Lung (tissue), 12 donors: ENCODE results near the gene ZNF276. TPM values are rescaled to one million over a fixed set of nuclear protein-coding genes. Genes with fewer than 3 reads are reported as not detected.

Experiments used
- ATAC-seq: fragments of 200-7000 bp; cut with Tn5 transposase; one replicate; pipeline ENCODE4 v1.9.1; 2020; ENCODE audit warnings: moderate number of reproducible peaks; ENCODE audit not compliant: insufficient read depth, low FRiP score
- DNase-seq, 3 donors: peaks; one replicate each; pipeline ENCODE4 v3.0.0-alpha.2; 2013 to 2017
- H3K27ac ChIP-seq, 2 donors: one replicate each; pipeline ENCODE4 v1.5.1; 2013; ENCODE audit warnings: mild to moderate bottlenecking in 2 of 2, moderate library complexity in 2 of 2, control low read depth in 1 of 2, inconsistent platforms in 1 of 2, low read depth in 1 of 2, low read length in 1 of 2
- H3K27me3 ChIP-seq, 3 donors: one replicate each; pipeline ENCODE4 v1.5.1; 2013; ENCODE audit warnings: low read length in 2 of 3; ENCODE audit not compliant: control insufficient read depth in 3 of 3, insufficient read depth in 3 of 3
- H3K36me3 ChIP-seq, 4 donors: one replicate each; pipeline ENCODE4 v1.5.1; 2013; ENCODE audit warnings: low read length in 4 of 4, mild to moderate bottlenecking in 1 of 4, moderate library complexity in 1 of 4; ENCODE audit not compliant: control insufficient read depth in 4 of 4, insufficient read depth in 4 of 4
- H3K4me1 ChIP-seq, 5 donors: one replicate each; pipeline ENCODE4 v1.5.1; 2013; ENCODE audit warnings: low read length in 5 of 5, mild to moderate bottlenecking in 2 of 5, moderate library complexity in 1 of 5; ENCODE audit not compliant: control insufficient read depth in 5 of 5, insufficient read depth in 5 of 5
- H3K4me3 ChIP-seq: one replicate; pipeline ENCODE4 v1.5.1; 2013; ENCODE audit warnings: mild to moderate bottlenecking, control low read depth, moderate library complexity
- H3K9ac ChIP-seq, 2 donors: one replicate each; pipeline ENCODE4 v1.5.1; 2013; ENCODE audit warnings: low read length in 2 of 2, control low read depth in 1 of 2; ENCODE audit not compliant: insufficient read depth in 1 of 2
- H3K9me3 ChIP-seq, 4 donors: one replicate each; pipeline ENCODE4 v1.5.1; 2013; ENCODE audit warnings: low read length in 3 of 4, mild to moderate bottlenecking in 1 of 4, moderate library complexity in 1 of 4; ENCODE audit not compliant: control insufficient read depth in 4 of 4, insufficient read depth in 3 of 4
- CTCF ChIP-seq: IDR thresholded peaks from 2 replicates; pipeline ENCODE4 v1.5.1; 2012; ENCODE audit warnings: mild to moderate bottlenecking; ENCODE audit errors: control extremely low read depth, extremely low read depth
- WGBS, 2 donors: extraction: QIAGEN DNeasy Blood & Tissue Kit; methylation state at CpG; one replicate each; pipeline ENCODE4 v1.1.7; 2013; 5-methylcytosine and 5-hydroxymethylcytosine counted together
- polyA plus RNA-seq, 2 donors: library from polyadenylated mRNA; stranded (reverse); fragments of 200-250 nt; gene quantifications; one replicate each; pipeline ENCODE4 v1.2.1, GENCODE V29; 2013
- total RNA-seq, 2 donors: library from RNA; depleted of rRNA in 1 of 2; stranded (reverse); fragments of >200 nt in 1 of 2; gene quantifications; one replicate each; pipeline ENCODE4 v1.2.1, GENCODE V29; 2014 to 2021
- donor health status: control.
- donor health status: control.
- donor health status: Bipolar disorder and iron deficiency.
- donor health status: healthy.
- donor health status: DM: yes; HTN: yes; CAD: no.

The ZNF276 gene
- total and polyA plus RNA-seq, 4 donors = 21.8 to 34.9 (median 25.0) TPM

- H3K27ac ChIP-seq = no peak overlapping the region
- no peaks in the 10 kb centered on the region for H3K9me3 ChIP-seq
- DNase-seq = no peak
- no peak for ATAC-seq
- peaks cover 0 to 5% (median 0%) of the 10 kb centered on the region in 3 donors for H3K27me3 ChIP-seq
- 68 to 79% methylated on average over 15 of the region's 15 CpGs for WGBS, 2 donors
- no peak for TF ChIP-seq CTCF
- no peaks in the 10 kb centered on the region for H3K36me3 ChIP-seq
- no peak overlapping the region for H3K9ac ChIP-seq
- no peak overlapping the region for H3K4me3 ChIP-seq
- H3K4me1 ChIP-seq = peaks cover 0 to 11% (median 3%) of the 10 kb centered on the region in 5 donors
Observed at GRCh38 chr16:89705006-89705405, 16.3 kb upstream of the ZNF276 start.

GRCh38 chr16:89706518-89707260 lies 14.6 kb upstream of the ZNF276 start:
- DNase-seq = no peak
- H3K36me3 ChIP-seq = no peaks in the 10 kb centered on the region
- no peak for ATAC-seq
- no peaks in the 10 kb centered on the region for H3K9me3 ChIP-seq
- H3K4me1 ChIP-seq = peaks cover 0 to 4% (median 0%) of the 10 kb centered on the region in 5 donors
- TF ChIP-seq CTCF = no peak
- H3K4me3 ChIP-seq = no peak overlapping the region
- H3K27ac ChIP-seq = no peak overlapping the region
- no peak overlapping the region for H3K9ac ChIP-seq
- 83 to 92% methylated on average over 14 of the region's 14 CpGs for WGBS, 2 donors
- peaks cover 0 to 5% (median 0%) of the 10 kb centered on the region in 3 donors for H3K27me3 ChIP-seq

- Histone ChIP-seq H3K9ac (no peak overlapping the region), H3K4me1 (peaks cover 0 to 7% (median 5%) of the 10 kb centered on the region in 5 donors), H3K27me3 (peaks cover 0 to 5% (median 0%) of the 10 kb centered on the region in 3 donors), H3K27ac (no peak overlapping the region), H3K9me3 (no peaks in the 10 kb centered on the region), H3K4me3 (no peak overlapping the region), H3K36me3 (no peaks in the 10 kb centered on the region)
- ATAC-seq (no peak), DNase-seq (no peak)
- TF ChIP-seq CTCF = no peak
- 89 to 98% methylated on average over 9 of the region's 9 CpGs for WGBS, 2 donors
Observed at GRCh38 chr16:89707695-89708094, 13.6 kb upstream of the ZNF276 start.
